Lower leg skin (tissue), 3 donors: ENCODE data around the gene NR2E1.

Experiments
- POLR2A ChIP-seq, 2 donors: fragments of 450-650 bp; IDR thresholded peaks; one replicate each; pipeline ENCODE4 v1.6.1; 2016 to 2017; ENCODE audit warnings: antibody characterized with exemption in 2 of 2, mild to moderate bottlenecking in 1 of 2, moderate library complexity in 1 of 2
- TF ChIP-seq, protein P1 (sequence below), 3 donors: fragments of 450-650 bp; IDR thresholded peaks; one replicate each; pipeline ENCODE4 v1.5.1; 2016; ENCODE audit warnings: antibody characterized with exemption in 3 of 3, mild to moderate bottlenecking in 3 of 3, moderate library complexity in 2 of 3

DNA sequence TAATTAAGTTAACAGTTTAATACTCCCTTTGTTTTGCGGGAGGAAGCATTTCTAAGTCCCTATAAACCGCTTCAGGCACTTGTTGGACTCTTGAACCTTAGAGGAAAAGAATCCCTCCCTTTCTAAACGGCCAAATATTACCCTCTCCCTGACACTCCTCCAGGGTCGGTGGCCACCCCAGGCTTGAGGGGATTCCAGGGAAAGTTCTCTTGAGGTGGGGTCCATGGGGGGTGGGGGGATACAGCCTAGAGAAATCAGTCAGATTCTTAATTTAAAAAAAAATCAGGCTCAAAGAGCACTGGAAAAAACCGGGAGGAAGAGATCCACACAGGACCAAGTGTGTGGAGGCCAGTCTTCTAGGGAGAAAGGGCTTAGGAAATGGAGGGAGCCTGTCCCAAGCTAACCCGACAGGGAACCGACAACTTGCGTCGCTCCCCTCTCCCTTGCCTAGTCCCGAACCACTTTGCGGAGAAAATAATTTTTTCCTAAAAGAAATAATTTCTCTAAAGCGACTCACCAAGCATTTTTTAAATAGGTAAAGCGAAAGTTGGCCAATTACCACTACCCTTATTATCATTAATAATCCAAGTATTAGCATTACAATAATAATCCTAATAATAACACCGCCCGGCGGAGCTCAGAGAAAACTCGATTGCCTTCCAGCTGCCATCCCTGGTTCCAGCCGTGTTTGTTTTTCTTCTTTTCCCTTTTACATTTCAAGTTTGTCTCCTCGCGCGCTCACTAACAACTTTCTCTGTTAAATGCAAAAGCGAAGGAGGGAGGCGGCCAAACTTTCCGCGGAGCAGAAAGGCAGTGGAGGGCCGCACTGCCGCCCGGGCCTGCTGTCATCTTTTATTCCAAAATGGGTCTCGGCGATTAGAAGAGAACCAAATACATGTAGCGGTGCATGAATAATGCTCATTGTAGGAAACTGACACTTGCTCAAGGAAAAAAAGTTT lies 4.8 kb downstream of the NR2E1 start:
- TF ChIP-seq, protein P1, sequence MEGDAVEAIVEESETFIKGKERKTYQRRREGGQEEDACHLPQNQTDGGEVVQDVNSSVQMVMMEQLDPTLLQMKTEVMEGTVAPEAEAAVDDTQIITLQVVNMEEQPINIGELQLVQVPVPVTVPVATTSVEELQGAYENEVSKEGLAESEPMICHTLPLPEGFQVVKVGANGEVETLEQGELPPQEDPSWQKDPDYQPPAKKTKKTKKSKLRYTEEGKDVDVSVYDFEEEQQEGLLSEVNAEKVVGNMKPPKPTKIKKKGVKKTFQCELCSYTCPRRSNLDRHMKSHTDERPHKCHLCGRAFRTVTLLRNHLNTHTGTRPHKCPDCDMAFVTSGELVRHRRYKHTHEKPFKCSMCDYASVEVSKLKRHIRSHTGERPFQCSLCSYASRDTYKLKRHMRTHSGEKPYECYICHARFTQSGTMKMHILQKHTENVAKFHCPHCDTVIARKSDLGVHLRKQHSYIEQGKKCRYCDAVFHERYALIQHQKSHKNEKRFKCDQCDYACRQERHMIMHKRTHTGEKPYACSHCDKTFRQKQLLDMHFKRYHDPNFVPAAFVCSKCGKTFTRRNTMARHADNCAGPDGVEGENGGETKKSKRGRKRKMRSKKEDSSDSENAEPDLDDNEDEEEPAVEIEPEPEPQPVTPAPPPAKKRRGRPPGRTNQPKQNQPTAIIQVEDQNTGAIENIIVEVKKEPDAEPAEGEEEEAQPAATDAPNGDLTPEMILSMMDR (IDR thresholded peaks at IDR 0.05) = no peak
- no peak for TF ChIP-seq POLR2A (IDR thresholded peaks at IDR 0.05)
